ENCODE results near the gene TBC1D22A.

TBC1D22A gene

GRCh38 chr22:47032956-47033647 lies 270.7 kb downstream of the TBC1D22A start:
- no peak for DNase-seq (ENCODE audit: low read depth)

GRCh38 chr22:47033648-47034000 lies 271.2 kb downstream of the TBC1D22A start:
- DNase-seq (ENCODE audit: low read depth) = no peak

- no peak for DNase-seq (ENCODE audit: low read depth)
These were observed 271.8 kb downstream of the TBC1D22A start for GRCh38 chr22:47034076-47034808.

- DNase-seq (ENCODE audit: low read depth) = no peak
These were observed 272.5 kb downstream of the TBC1D22A start for GRCh38 chr22:47034905-47035419.

- DNase-seq (ENCODE audit: low read depth) = no peak
These were observed 273.0 kb downstream of the TBC1D22A start for GRCh38 chr22:47035425-47035881.

- no peak for DNase-seq (ENCODE audit: low read depth)
These were observed 273.9 kb downstream of the TBC1D22A start for GRCh38 chr22:47036352-47036751.

- DNase-seq (ENCODE audit: low read depth) = no peak
These were observed 274.6 kb downstream of the TBC1D22A start for GRCh38 chr22:47036936-47037485.

- no peak for DNase-seq (ENCODE audit: low read depth)
These were observed 275.9 kb downstream of the TBC1D22A start for GRCh38 chr22:47038206-47038835.

GRCh38 chr22:47039356-47039755 lies 276.9 kb downstream of the TBC1D22A start:
- DNase-seq (ENCODE audit: low read depth) = no peak

- no peak for DNase-seq (ENCODE audit: low read depth)
These were observed 278.2 kb downstream of the TBC1D22A start for GRCh38 chr22:47040486-47041270.

- DNase-seq (ENCODE audit: low read depth) = no peak
These were observed 279.0 kb downstream of the TBC1D22A start for GRCh38 chr22:47041271-47042115.

- DNase-seq (ENCODE audit: low read depth) = no peak
These were observed 279.8 kb downstream of the TBC1D22A start for GRCh38 chr22:47042116-47042825.

- no peak for DNase-seq (ENCODE audit: low read depth)
These were observed 280.5 kb downstream of the TBC1D22A start for GRCh38 chr22:47042861-47043496.

- peak; percentile 30 for DNase-seq (ENCODE audit: low read depth)
These were observed 281.6 kb downstream of the TBC1D22A start for GRCh38 chr22:47043835-47044721.

- no peak for DNase-seq (ENCODE audit: low read depth)
These were observed 282.5 kb downstream of the TBC1D22A start for GRCh38 chr22:47044722-47045535.

GRCh38 chr22:47045691-47046410 lies 283.4 kb downstream of the TBC1D22A start:
- DNase-seq (ENCODE audit: low read depth) = no peak

Measured in ELR (cell line).